PFSK-1 (cell line): Measurements from ENCODE around the gene SLAMF9.

ENCODE experiments used
- FOXP2 ChIP-seq: optimal IDR thresholded peaks from 2 replicates; pipeline ENCODE3; 2011; ENCODE audit warnings: borderline replicate concordance, control low read depth, inconsistent platforms; ENCODE audit not compliant: insufficient read depth; ENCODE audit errors: extremely low read length, extremely low read depth
- POLR2AphosphoS5 ChIP-seq: IDR thresholded peaks from 2 replicates; pipeline ENCODE4 v1.6.1; 2012; ENCODE audit warnings: low read depth, mild to moderate bottlenecking, control low read depth, low read length, moderate library complexity
- SIN3A ChIP-seq: IDR thresholded peaks from 2 replicates; pipeline ENCODE4 v1.6.1; 2012; ENCODE audit warnings: mild to moderate bottlenecking, low read length, moderate library complexity, borderline replicate concordance; ENCODE audit not compliant: insufficient read depth
- TAF1 ChIP-seq: IDR thresholded peaks from 2 replicates; pipeline ENCODE4 v1.6.1; 2012; ENCODE audit warnings: low read length, control low read depth, borderline replicate concordance; ENCODE audit not compliant: insufficient read depth
- TF ChIP-seq, protein P1 (sequence below), 2 experiments: IDR thresholded peaks; 2 replicates each; pipeline versions ENCODE4 v1.6.1 to v1.8.0; 2011 to 2012; ENCODE audit warnings: low read depth in 2 of 2, low read length in 2 of 2, control low read depth in 1 of 2, inconsistent platforms in 1 of 2, mild to moderate bottlenecking in 1 of 2, moderate library complexity in 1 of 2; ENCODE audit not compliant: insufficient read depth in 1 of 2

Gene SLAMF9

DNA sequence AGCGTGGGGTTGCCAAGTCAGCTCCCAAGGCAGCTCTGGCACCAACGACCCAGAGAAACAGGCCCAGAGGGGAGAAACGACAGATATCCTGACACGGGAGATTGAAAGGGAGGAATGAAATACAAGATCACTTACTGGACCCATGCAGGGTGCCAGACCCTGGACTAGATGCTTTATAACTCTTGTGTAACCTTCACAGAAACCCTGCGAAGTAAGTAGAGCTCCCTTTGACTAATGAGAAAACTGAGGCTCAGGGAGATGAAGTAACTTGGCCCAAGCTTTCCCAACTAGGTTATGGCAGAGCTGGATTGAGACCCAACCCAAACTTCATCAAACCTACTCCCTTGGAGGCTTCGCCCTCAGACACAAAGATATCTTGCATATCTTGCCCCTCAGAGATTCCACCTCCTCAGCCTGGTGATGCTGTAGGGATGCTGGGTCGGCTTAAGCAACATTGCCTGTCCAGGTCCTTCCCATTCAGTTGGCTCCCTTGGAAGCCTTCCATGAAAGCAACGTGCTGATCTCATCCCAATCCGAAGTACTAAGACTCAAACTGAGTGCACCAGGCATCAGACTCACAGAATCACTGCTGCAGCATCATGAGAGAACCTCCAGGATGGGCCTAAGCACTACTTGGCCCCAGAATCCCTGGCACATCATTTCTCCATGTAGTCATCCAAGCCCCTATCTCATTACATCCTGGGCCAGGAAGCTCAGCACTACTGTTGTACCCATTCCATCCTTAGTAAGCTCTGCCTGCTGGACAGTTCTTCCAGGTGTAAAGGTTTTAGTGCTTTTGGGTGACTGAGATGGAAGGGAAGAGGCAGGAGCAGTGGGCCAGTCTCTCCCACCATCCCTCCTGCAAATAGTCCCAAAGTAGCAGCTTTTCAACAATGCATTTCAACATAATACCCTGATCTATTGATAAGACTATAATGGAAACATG, 7.5 kb downstream of the SLAMF9 start:
- TF ChIP-seq POLR2AphosphoS5 (no peak), SIN3A (no peak), TAF1 (no peak), FOXP2 (no peak)
- TF ChIP-seq, protein P1, sequence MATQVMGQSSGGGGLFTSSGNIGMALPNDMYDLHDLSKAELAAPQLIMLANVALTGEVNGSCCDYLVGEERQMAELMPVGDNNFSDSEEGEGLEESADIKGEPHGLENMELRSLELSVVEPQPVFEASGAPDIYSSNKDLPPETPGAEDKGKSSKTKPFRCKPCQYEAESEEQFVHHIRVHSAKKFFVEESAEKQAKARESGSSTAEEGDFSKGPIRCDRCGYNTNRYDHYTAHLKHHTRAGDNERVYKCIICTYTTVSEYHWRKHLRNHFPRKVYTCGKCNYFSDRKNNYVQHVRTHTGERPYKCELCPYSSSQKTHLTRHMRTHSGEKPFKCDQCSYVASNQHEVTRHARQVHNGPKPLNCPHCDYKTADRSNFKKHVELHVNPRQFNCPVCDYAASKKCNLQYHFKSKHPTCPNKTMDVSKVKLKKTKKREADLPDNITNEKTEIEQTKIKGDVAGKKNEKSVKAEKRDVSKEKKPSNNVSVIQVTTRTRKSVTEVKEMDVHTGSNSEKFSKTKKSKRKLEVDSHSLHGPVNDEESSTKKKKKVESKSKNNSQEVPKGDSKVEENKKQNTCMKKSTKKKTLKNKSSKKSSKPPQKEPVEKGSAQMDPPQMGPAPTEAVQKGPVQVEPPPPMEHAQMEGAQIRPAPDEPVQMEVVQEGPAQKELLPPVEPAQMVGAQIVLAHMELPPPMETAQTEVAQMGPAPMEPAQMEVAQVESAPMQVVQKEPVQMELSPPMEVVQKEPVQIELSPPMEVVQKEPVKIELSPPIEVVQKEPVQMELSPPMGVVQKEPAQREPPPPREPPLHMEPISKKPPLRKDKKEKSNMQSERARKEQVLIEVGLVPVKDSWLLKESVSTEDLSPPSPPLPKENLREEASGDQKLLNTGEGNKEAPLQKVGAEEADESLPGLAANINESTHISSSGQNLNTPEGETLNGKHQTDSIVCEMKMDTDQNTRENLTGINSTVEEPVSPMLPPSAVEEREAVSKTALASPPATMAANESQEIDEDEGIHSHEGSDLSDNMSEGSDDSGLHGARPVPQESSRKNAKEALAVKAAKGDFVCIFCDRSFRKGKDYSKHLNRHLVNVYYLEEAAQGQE (IDR thresholded peaks at IDR 0.05; ENCODE audit: insufficient read depth in 1 of 2, low read depth in 2 of 2, low read length in 2 of 2), result no peak; a peak in 1 of 4 replicates

DNA sequence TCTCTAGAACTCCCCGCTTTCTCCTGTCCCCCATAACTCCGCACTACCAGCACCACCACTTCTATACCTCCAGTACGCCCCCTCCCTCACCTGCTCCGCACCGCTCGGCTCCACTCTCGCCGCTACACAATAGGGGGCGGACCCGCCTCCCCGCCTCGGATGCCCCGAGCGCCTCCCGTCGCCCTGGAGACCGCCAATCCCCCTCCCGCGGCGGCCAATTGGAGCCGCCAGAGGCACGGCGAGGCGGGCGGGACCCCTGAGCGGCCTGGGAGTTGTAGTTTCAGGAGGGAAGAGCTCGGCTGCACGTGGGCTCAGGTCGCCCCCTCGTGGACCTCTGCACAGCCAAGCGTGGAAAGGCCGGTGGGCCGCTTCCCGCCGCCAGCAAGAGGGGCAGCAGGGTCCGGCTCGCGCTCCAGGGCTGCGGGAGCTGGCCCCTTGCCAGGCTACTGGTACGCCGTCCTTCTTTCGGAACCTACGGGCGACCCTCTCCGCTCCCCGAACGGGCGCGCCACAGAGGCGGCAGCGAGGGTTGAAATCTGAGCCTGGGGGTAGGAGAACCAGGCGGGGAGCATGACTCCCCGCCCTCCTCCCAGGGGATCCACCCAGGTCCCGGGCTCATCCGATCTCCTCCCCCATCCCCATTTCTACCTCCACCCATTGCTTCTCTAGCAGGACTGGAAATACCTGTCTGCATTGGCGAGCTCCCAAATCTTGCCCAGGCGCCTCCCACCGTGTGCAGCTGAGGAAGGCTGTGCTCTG, 8.4 kb downstream of the SLAMF9 start, which contains the start of gene IGSF9:
TSS of gene IGSF9 (minus strand) at position 131 of the 759 bp plus-strand sequence. CDS start 2,159 bp downstream, outside the sequence.
- TF ChIP-seq TAF1, result no peak
- TF ChIP-seq FOXP2, result no peak
- TF ChIP-seq, protein P1 (IDR thresholded peaks at IDR 0.05; ENCODE audit: insufficient read depth in 1 of 2, low read depth in 2 of 2, low read length in 2 of 2), result no peak
- no peak for TF ChIP-seq POLR2AphosphoS5
- no peak for TF ChIP-seq SIN3A

DNA sequence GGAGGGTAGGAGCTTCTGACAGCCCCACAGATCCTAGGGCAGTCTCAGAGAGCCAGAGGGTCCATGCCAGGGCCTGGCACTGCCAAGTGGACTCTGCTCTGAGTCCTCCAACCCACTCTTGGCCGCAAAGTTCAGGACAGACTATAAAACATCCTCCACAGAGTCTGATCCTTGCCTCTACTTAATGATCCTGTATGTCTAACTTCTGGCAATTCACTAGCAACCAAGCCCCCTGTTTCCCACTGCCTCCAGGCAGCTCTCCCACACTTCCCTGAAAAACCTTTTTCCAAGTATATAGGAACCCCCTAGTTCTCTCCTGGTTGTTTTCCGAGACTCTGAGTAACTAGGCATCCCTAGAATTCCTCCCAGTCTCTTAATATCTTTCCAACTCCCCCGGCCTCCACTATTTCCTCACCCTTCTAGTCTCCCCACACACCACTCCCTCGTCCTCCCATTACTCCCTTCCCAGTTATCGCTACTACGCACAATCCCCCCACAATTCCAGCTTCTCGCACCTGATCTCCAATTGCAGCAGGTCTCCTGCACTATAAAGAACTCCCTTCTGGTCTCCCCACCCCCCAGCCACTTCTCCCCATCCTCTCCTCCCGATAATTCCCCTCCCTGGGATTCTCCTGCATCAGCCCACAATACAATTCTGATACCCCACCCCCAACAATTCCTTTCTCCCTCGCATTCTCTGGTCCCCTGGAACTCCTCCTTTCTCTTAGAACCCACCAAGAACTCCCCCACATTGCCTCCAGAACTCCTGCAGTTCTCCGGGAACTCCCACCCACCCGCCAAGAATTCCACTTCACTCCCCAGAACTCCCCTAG, 9.2 kb downstream of the SLAMF9 start:
- TF ChIP-seq POLR2AphosphoS5 (no peak), FOXP2 (no peak), TAF1 (no peak), SIN3A (no peak)
- TF ChIP-seq, protein P1 (IDR thresholded peaks at IDR 0.05; ENCODE audit: insufficient read depth in 1 of 2, low read depth in 2 of 2, low read length in 2 of 2), result no peak

DNA sequence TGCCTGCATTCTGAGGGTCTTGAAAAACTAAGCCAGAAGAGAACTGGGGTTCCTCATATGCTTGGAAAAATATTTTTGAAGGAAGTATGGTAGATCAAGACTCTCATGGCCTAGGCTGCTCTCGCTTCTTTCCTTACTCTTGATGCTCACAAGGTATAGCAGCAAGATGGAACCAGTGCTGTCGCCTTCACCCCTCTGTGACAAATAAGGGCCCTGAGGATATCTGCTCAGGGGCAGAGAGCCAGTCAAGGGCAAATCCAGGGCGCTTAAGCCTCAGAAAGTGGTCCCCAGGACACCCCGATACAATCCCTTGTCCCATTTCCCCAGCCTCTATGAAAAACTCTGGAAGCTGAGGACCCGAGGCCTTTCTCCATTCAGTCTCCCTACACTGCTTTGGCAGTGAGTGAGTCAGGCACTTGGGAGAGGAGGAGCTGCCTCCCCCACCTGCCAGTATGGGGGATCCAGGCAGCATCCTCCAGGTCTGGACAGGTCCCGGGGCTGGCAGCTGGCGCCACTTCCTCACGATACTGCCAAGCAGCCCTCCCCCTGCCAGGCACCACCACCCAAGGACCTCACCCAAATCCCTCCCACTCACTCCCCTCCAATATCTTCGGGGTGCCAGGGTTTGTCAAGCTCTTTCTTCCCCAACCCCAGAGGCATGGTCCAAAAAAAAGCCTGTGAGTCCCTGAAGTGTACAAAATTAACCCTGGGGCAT, 10.0 kb downstream of the SLAMF9 start:
- TF ChIP-seq FOXP2, result no peak
- TF ChIP-seq, protein P1 (IDR thresholded peaks at IDR 0.05; ENCODE audit: insufficient read depth in 1 of 2, low read depth in 2 of 2, low read length in 2 of 2), result no peak
- TF ChIP-seq POLR2AphosphoS5, result no peak
- TF ChIP-seq SIN3A, result no peak
- no peak for TF ChIP-seq TAF1
